A673 (cell line): ENCODE measurements around the gene UBA6. TPM values are rescaled to one million over a fixed set of nuclear protein-coding genes. Genes with fewer than 3 reads are reported as not detected.

Experiments
- BruUV-seq: library from RNA; stranded (reverse); fragments of 400-500 nt; replicated peaks from 2 replicates; lab custom pipeline; 2021; lab: Mats Ljungman, UMichigan
- CTCF ChIA-PET: fragments of 300-600 bp; sonication (Branson Sonifier 250); formaldehyde crosslinking; loops from one replicate; lab custom pipeline; 2022; ENCODE audit warnings: antibody characterized with exemption; lab: Charles Lee
- POLR2A ChIA-PET: fragments of 300-600 bp; sonication (Branson Sonifier 250); formaldehyde crosslinking; loops from one replicate; lab custom pipeline; 2022; ENCODE audit warnings: antibody characterized with exemption; ENCODE audit not compliant: low non-redundant PET; lab: Charles Lee
- DNase-seq: peaks from one replicate; pipeline ENCODE4 v3.0.0-alpha.2; 2015; ENCODE audit warnings: low spot score
- H3K27ac ChIP-seq: fragments of 200-600 bp; sonication (generic); 2 replicates; pipeline ENCODE4 v1.5.1; 2016; ENCODE audit warnings: mixed run types, low read depth, mild to moderate bottlenecking, mixed read lengths, antibody characterized with exemption, low read length; ENCODE audit not compliant: poor library complexity, severe bottlenecking
- H3K27me3 ChIP-seq: fragments of 200-600 bp; sonication (generic); replicated peaks from 2 replicates; pipeline ENCODE4 v1.6.1; 2017; ENCODE audit warnings: mixed run types, low read depth, mild to moderate bottlenecking, mixed read lengths, antibody characterized with exemption, low read length; ENCODE audit not compliant: insufficient read depth, poor library complexity
- H3K36me3 ChIP-seq: fragments of 200-600 bp; sonication (generic); 2 replicates; pipeline ENCODE4 v1.6.1; 2016; ENCODE audit warnings: mixed run types, mild to moderate bottlenecking, mixed read lengths, antibody characterized with exemption, low read length; ENCODE audit not compliant: insufficient read depth, poor library complexity, severe bottlenecking
- H3K4me1 ChIP-seq: fragments of 200-600 bp; sonication (generic); 2 replicates; pipeline ENCODE4 v1.6.1; 2017; ENCODE audit warnings: mixed run types, mild to moderate bottlenecking, mixed read lengths, antibody characterized with exemption, low read length; ENCODE audit not compliant: insufficient read depth, poor library complexity, severe bottlenecking
- H3K4me3 ChIP-seq: fragments of 200-600 bp; sonication (generic); 2 replicates; pipeline ENCODE4 v1.5.1; 2016; ENCODE audit warnings: low read depth, mixed run types, mild to moderate bottlenecking, mixed read lengths, low read length; ENCODE audit not compliant: poor library complexity, severe bottlenecking
- H3K9me3 ChIP-seq: fragments of 200-600 bp; sonication (generic); 2 replicates; pipeline ENCODE4 v1.6.1; 2016; ENCODE audit warnings: mixed run types, low read depth, mild to moderate bottlenecking, mixed read lengths, antibody characterized with exemption, low read length; ENCODE audit not compliant: poor library complexity, severe bottlenecking
- CTCF ChIP-seq: fragments of 300-800, 200-600 bp; sonication (generic); conservative IDR thresholded peaks from 2 replicates; pipeline ENCODE4 v1.5.1; 2017; ENCODE audit warnings: low read depth, mild to moderate bottlenecking, antibody characterized with exemption, low read length, moderate library complexity, mixed read lengths
- EZH2 ChIP-seq: fragments of 200-600 bp; sonication (generic); IDR thresholded peaks from 2 replicates; pipeline ENCODE4 v1.6.1; 2017; ENCODE audit warnings: borderline replicate concordance, low read depth, mild to moderate bottlenecking, mixed read lengths, antibody characterized with exemption, low read length; ENCODE audit not compliant: poor library complexity, severe bottlenecking
- intact Hi-C: fragments of 100-400 bp; cut with micrococcal nuclease; formaldehyde crosslinking; loops from one replicate; pipeline ENCODE4 v1.10.0; 2022; ENCODE audit not compliant: unreplicated experiment
- total RNA-seq: library from RNA; stranded (reverse); gene quantifications from 2 replicates; pipeline ENCODE4 v1.2.3, GENCODE V29; 2021

UBA6 gene
- total RNA-seq, 1 experiment from 2014 or later, result 33.2 TPM

- Histone ChIP-seq H3K27me3 (no peaks in the 10 kb centered on the region), H3K4me3 (no peak overlapping the region), H3K27ac (no peak overlapping the region), H3K9me3 (no peaks in the 10 kb centered on the region), H3K36me3 (no peaks in the 10 kb centered on the region), H3K4me1 (no peaks in the 10 kb centered on the region)
- no TSS peak for BruUV-seq
- ChIA-PET CTCF (interaction anchor here (0.6 kb wide), 1 partner anchor 14 kb away, joined by 5 read pairs; no protein-coding TSS in a partner anchor), POLR2A (no interaction called here)
- intact Hi-C loops, result loop anchor here (10.0 kb wide), 1 partner anchor 160 kb away; the partner anchor contains the start of gene CENPC
- TF ChIP-seq CTCF (no peak), EZH2 (no peak)
- DNase-seq, result no peak
These were observed 3.9 kb upstream of the UBA6 start for GRCh38 chr4:67704843-67705242.

GRCh38 chr4:67702166-67702565 is 1.2 kb upstream of the UBA6 start:
- CTCF ChIA-PET, result no interaction called here
- TF ChIP-seq EZH2 (no peak), CTCF (no peak)
- Histone ChIP-seq H3K36me3 (no peaks in the 10 kb centered on the region), H3K4me3 (peak overlapping the region; percentile 67), H3K27ac (no peak overlapping the region), H3K27me3 (no peaks in the 10 kb centered on the region), H3K9me3 (no peaks in the 10 kb centered on the region), H3K4me1 (no peaks in the 10 kb centered on the region)
- POLR2A ChIA-PET, result no interaction called here
- DNase-seq, result no peak
- no TSS peak for BruUV-seq
- intact Hi-C loops, result loop anchor here (10.0 kb wide), 1 partner anchor 157 kb away; the partner anchor contains the start of gene CENPC

- BruUV-seq, result TSS peak; percentile 84
- Histone ChIP-seq H3K4me1 (no peaks in the 10 kb centered on the region), H3K27ac (peak overlapping the region; percentile 76), H3K27me3 (no peaks in the 10 kb centered on the region), H3K9me3 (no peaks in the 10 kb centered on the region), H3K36me3 (no peaks in the 10 kb centered on the region), H3K4me3 (peak overlapping the region; percentile 67)
- no peak for TF ChIP-seq EZH2
- DNase-seq, result no peak
- ChIA-PET CTCF (no interaction called here), POLR2A (no interaction called here)
- intact Hi-C loops, result loop anchor here (10.0 kb wide), 1 partner anchor 157 kb away; the partner anchor contains the start of gene CENPC
These were observed 529 bp upstream of the UBA6 start for GRCh38 chr4:67701517-67701850.

- peak overlapping the region; percentile 76 for H3K27ac ChIP-seq
- no peaks in the 10 kb centered on the region for H3K36me3 ChIP-seq
- DNase-seq, result peak; percentile 4
- BruUV-seq, result TSS peak; percentile 56
- ChIA-PET POLR2A (no interaction called here), CTCF (no interaction called here)
- intact Hi-C loops, result loop anchor here (10.0 kb wide), 1 partner anchor 155 kb away; the partner anchor contains the start of gene CENPC
- peak overlapping the region; percentile 67 for H3K4me3 ChIP-seq
- no peaks in the 10 kb centered on the region for H3K27me3 ChIP-seq
- no peak for TF ChIP-seq CTCF
- no peak for TF ChIP-seq EZH2
- no peaks in the 10 kb centered on the region for H3K4me1 ChIP-seq
- H3K9me3 ChIP-seq, result no peaks in the 10 kb centered on the region
These were observed 728 bp downstream of the UBA6 start for GRCh38 chr4:67700116-67700737.
